ENCODE results near the gene AHCYL2. TPM values are rescaled to one million over a fixed set of nuclear protein-coding genes. Genes with fewer than 3 reads are reported as not detected.
A peak's percentile ranks its signal among the peaks of the same experiment; 100 is the strongest.

Gene AHCYL2
- total RNA-seq, 1 experiment from 2014 or later = 20.2 TPM

- ChIA-PET POLR2A (no interaction called here), CTCF (no interaction called here)
- Histone ChIP-seq H3K4me1 (ENCODE audit: control insufficient read depth, insufficient read depth, low read length) (no peaks in the 10 kb centered on the region; the same call in 1 of the 2 replicates), H3K27ac (ENCODE audit: low read length) (no peak overlapping the region), H3K4me3 (ENCODE audit: low read depth in 2 of 2, low read length in 2 of 2) (no peak overlapping the region), H3K36me3 (ENCODE audit: control insufficient read depth, insufficient read depth, low read length) (no peaks in the 10 kb centered on the region), H3K9me3 (ENCODE audit: control insufficient read depth, insufficient read depth, low read depth, low read length) (no peaks in the 10 kb centered on the region), H3K27me3 (ENCODE audit: control insufficient read depth, insufficient read depth, low read length) (no peaks in the 10 kb centered on the region)
- ATAC-seq (no peak), DNase-seq (ENCODE audit: low read depth, low spot score) (no peak)
- in situ Hi-C loops (cut with HindIII; ENCODE audit: low pct_unique_long_range_greater_than_20kb, low sequenced_read_pairs) (no loop called here), intact Hi-C loops (cut with micrococcal nuclease; ENCODE audit: unreplicated experiment) (no loop called here)
- BruUV-seq (replicated peaks) = no TSS peak
- TF ChIP-seq SIN3A (IDR thresholded peaks at IDR 0.05; ENCODE audit: borderline replicate concordance, insufficient read depth, low read depth, low read length) (no peak), CTCF (IDR thresholded peaks at IDR 0.05) (no peak), TCF7L2 (IDR thresholded peaks at IDR 0.05; ENCODE audit: low read depth, low read length) (no peak), REST (IDR thresholded peaks at IDR 0.05; ENCODE audit: insufficient read depth in 1 of 2, low read depth in 2 of 2, low read length in 1 of 2) (no peak), POLR2AphosphoS5 (IDR thresholded peaks at IDR 0.05; ENCODE audit: low read depth, low read length) (no peak)
Observed at GRCh38 chr7:129295015-129295423, 70.2 kb downstream of the AHCYL2 start.

- H3K4me1 ChIP-seq (ENCODE audit: control insufficient read depth, insufficient read depth, low read length) = no peaks in the 10 kb centered on the region; the same call in 1 of the 2 replicates
- no peak for ATAC-seq
- no peaks in the 10 kb centered on the region for H3K27me3 ChIP-seq (ENCODE audit: control insufficient read depth, insufficient read depth, low read length)
- H3K4me3 ChIP-seq (ENCODE audit: low read depth in 2 of 2, low read length in 2 of 2) = no peak overlapping the region
- ChIA-PET POLR2A (no interaction called here), CTCF (interaction anchor here (0.7 to 1.8 kb wide), 3 partner anchors 70 to 87 kb away, joined by 3 to 8 read pairs (median 4); no protein-coding TSS in a partner anchor)
- intact Hi-C loops (cut with micrococcal nuclease; ENCODE audit: unreplicated experiment) (loop anchor here (1.0 kb wide), 1 partner anchor 80 kb away; no protein-coding TSS in a partner anchor), in situ Hi-C loops (cut with HindIII; ENCODE audit: low pct_unique_long_range_greater_than_20kb, low sequenced_read_pairs) (no loop called here)
- TF ChIP-seq SIN3A (IDR thresholded peaks at IDR 0.05; ENCODE audit: borderline replicate concordance, insufficient read depth, low read depth, low read length) (no peak), CTCF (IDR thresholded peaks at IDR 0.05) (peak; percentile 79; the same call in 1 of the 2 replicates)
- H3K27ac ChIP-seq (ENCODE audit: low read length) = no peak overlapping the region
- BruUV-seq (replicated peaks) = no TSS peak
- peak; percentile 53 for DNase-seq (ENCODE audit: low read depth, low spot score)
- no peaks in the 10 kb centered on the region for H3K9me3 ChIP-seq (ENCODE audit: control insufficient read depth, insufficient read depth, low read depth, low read length)
- H3K36me3 ChIP-seq (ENCODE audit: control insufficient read depth, insufficient read depth, low read length) = no peaks in the 10 kb centered on the region
Observed at GRCh38 chr7:129298268-129298893, 73.6 kb downstream of the AHCYL2 start.
